Epithelial cell of proximal tubule (primary cell): ENCODE measurements around the gene FOXB2. TPM values are rescaled to one million over a fixed set of nuclear protein-coding genes. Genes with fewer than 3 reads are reported as not detected.

Experiments
- DNase-seq: peaks from one replicate; pipeline ENCODE4 v3.0.0-alpha.2; 2011; ENCODE audit warnings: low read depth
- H3K4me3 ChIP-seq: 2 replicates; pipeline ENCODE4 v1.5.1; 2011; ENCODE audit warnings: low read depth, mild to moderate bottlenecking, low read length
- CTCF ChIP-seq: conservative IDR thresholded peaks from 2 replicates; pipeline ENCODE4 v1.5.1; 2012; ENCODE audit warnings: low read depth, mild to moderate bottlenecking, low read length
- total RNA-seq: library from RNA; depleted of rRNA; stranded (reverse); fragments of >200 nt; gene quantifications from 2 replicates; pipeline ENCODE4 v1.2.3, GENCODE V29; 2015

The FOXB2 gene
- total RNA-seq, 1 donor from 2014 or later = not detected

GRCh38 chr9:77020413-77021290 is 1.2 kb downstream of the FOXB2 start:
- TF ChIP-seq CTCF = no peak
- no peak overlapping the region for H3K4me3 ChIP-seq
- DNase-seq = no peak

GRCh38 chr9:77021291-77021894 is 1.9 kb downstream of the FOXB2 start:
- no peak for DNase-seq
- no peak overlapping the region for H3K4me3 ChIP-seq
- TF ChIP-seq CTCF = no peak

GRCh38 chr9:77021922-77022782 is 2.7 kb downstream of the FOXB2 start:
- TF ChIP-seq CTCF = no peak
- no peak for DNase-seq
- no peak overlapping the region for H3K4me3 ChIP-seq

GRCh38 chr9:77022783-77023440 is 3.5 kb downstream of the FOXB2 start:
- no peak for DNase-seq
- no peak overlapping the region for H3K4me3 ChIP-seq
- no peak for TF ChIP-seq CTCF

GRCh38 chr9:77023726-77024125 is 4.3 kb downstream of the FOXB2 start:
- TF ChIP-seq CTCF = no peak
- DNase-seq = no peak

GRCh38 chr9:77024776-77025545 is 5.5 kb downstream of the FOXB2 start:
- TF ChIP-seq CTCF = no peak
- no peak for DNase-seq
- no peak overlapping the region for H3K4me3 ChIP-seq

More at GRCh38 chr9:77023726-77024125, 4.3 kb downstream of the FOXB2 start:
- H3K4me3 ChIP-seq = no peak overlapping the region
